Endothelial cell of umbilical vein (primary cell): ENCODE results near the gene RASGRF1. TPM values are rescaled to one million over a fixed set of nuclear protein-coding genes. Genes with fewer than 3 reads are reported as not detected.

Experiments
- BruUV-seq: library from RNA; stranded (reverse); fragments of 400-500 nt; replicated peaks from 2 replicates; lab custom pipeline; 2021; lab: Mats Ljungman, UMichigan
- CTCF ChIA-PET: fragments of 300-600, 350-600 bp; sonication (Branson Sonifier 250); formaldehyde crosslinking; loops from one replicate; lab custom pipeline; 2021; ENCODE audit warnings: antibody characterized with exemption, inconsistent platforms; lab: Charles Lee
- POLR2A ChIA-PET: fragments of 300-600, 350-600 bp; sonication (Branson Sonifier 250); formaldehyde crosslinking; loops from one replicate; lab custom pipeline; 2021; ENCODE audit warnings: antibody characterized with exemption, inconsistent platforms; lab: Charles Lee
- DNase-seq: peaks from one replicate; pipeline ENCODE4 v3.0.0-alpha.2; 2011; ENCODE audit warnings: low read depth, low spot score
- FAIRE-seq: peaks from 2 replicates; lab custom pipeline; 2011; peaks lifted over from hg19 to GRCh38; lab: Jason Lieb, UNC
- H2AFZ ChIP-seq: 2 replicates; pipeline ENCODE4 v1.6.0; 2012; ENCODE audit warnings: low read depth, low read length, control low read depth, inconsistent platforms
- H3K27ac ChIP-seq: 2 replicates; pipeline ENCODE4 v1.5.1; 2011; ENCODE audit warnings: low read depth, mild to moderate bottlenecking, control low read depth, low read length, moderate library complexity; ENCODE audit not compliant: insufficient read depth
- H3K27me3 ChIP-seq, 2 experiments: 2 replicates each; pipeline versions ENCODE4 v1.6.0 to v1.6.1; 2011; ENCODE audit warnings: low read length in 2 of 2, mixed read lengths in 1 of 2; ENCODE audit not compliant: control insufficient read depth in 2 of 2, insufficient read depth in 2 of 2
- H3K36me3 ChIP-seq, 2 experiments: 2 replicates in 1 of 2; 3 replicates in 1 of 2; pipeline ENCODE4 v1.5.1; 2011; ENCODE audit warnings: low read length in 2 of 2, mild to moderate bottlenecking in 1 of 2, moderate library complexity in 1 of 2; ENCODE audit not compliant: control insufficient read depth in 2 of 2, insufficient read depth in 2 of 2; ENCODE audit errors: extremely low read depth in 1 of 2
- H3K4me1 ChIP-seq: 3 replicates; pipeline ENCODE4 v1.5.1; 2011; ENCODE audit warnings: mild to moderate bottlenecking, low read length; ENCODE audit not compliant: control insufficient read depth, insufficient read depth; ENCODE audit errors: extremely low read depth
- H3K4me2 ChIP-seq: 2 replicates; pipeline ENCODE4 v1.6.1; 2011; ENCODE audit warnings: low read length, control low read depth, mixed read lengths; ENCODE audit not compliant: insufficient read depth
- H3K4me3 ChIP-seq, 3 experiments: fragments of 200-600 bp in 1 of 3; sonication (generic), shearing (Covaris generic) in 1 of 3; replicated peaks in 1 of 3; 2 replicates each; pipeline ENCODE4 v1.5.1; 2011 to 2016; ENCODE audit warnings: control low read depth in 3 of 3, low read length in 3 of 3, mild to moderate bottlenecking in 2 of 3, inconsistent platforms in 1 of 3, low read depth in 1 of 3, moderate library complexity in 1 of 3; ENCODE audit not compliant: insufficient read depth in 1 of 3
- H3K79me2 ChIP-seq: 2 replicates; pipeline ENCODE4 v1.6.0; 2012; ENCODE audit warnings: low read length, inconsistent platforms; ENCODE audit not compliant: control insufficient read depth, insufficient read depth
- H3K9ac ChIP-seq: replicated peaks from 2 replicates; pipeline ENCODE3; 2011; ENCODE audit warnings: low read length, control low read depth; ENCODE audit not compliant: insufficient read depth; ENCODE audit errors: extremely low read depth
- H3K9me1 ChIP-seq: replicated peaks from 3 replicates; pipeline ENCODE4 v1.6.0; 2011; ENCODE audit warnings: mild to moderate bottlenecking, low read length; ENCODE audit not compliant: control insufficient read depth, insufficient read depth; ENCODE audit errors: extremely low read depth
- H3K9me3 ChIP-seq: replicated peaks from 2 replicates; pipeline ENCODE4 v1.5.1; 2012; ENCODE audit warnings: low read length, inconsistent platforms; ENCODE audit not compliant: control insufficient read depth, insufficient read depth
- H4K20me1 ChIP-seq: replicated peaks from 2 replicates; pipeline ENCODE3; 2011; ENCODE audit warnings: mild to moderate bottlenecking, low read length; ENCODE audit not compliant: control insufficient read depth, insufficient read depth; ENCODE audit errors: extremely low read depth
- CTCF ChIP-seq, 2 donors: IDR thresholded peaks; 1 replicate in 1 of 2; 2 replicates in 1 of 2; pipeline ENCODE4 v1.5.1; 2011; ENCODE audit warnings: low read length in 2 of 2, mild to moderate bottlenecking in 2 of 2, moderate library complexity in 2 of 2, control low read depth in 1 of 2, inconsistent platforms in 1 of 2, low read depth in 1 of 2; ENCODE audit not compliant: insufficient read depth in 1 of 2; ENCODE audit errors: extremely low read depth in 1 of 2
- EZH2 ChIP-seq: IDR thresholded peaks from 2 replicates; pipeline ENCODE4 v1.6.1; 2012; ENCODE audit warnings: borderline replicate concordance, low read depth, mild to moderate bottlenecking, moderate library complexity, low read length, inconsistent platforms; ENCODE audit not compliant: severe bottlenecking
- FOS ChIP-seq: IDR thresholded peaks from 2 replicates; pipeline ENCODE4 v1.6.1; 2011; ENCODE audit warnings: mild to moderate bottlenecking, low read length, moderate library complexity, borderline replicate concordance; ENCODE audit not compliant: insufficient read depth
- GATA2 ChIP-seq: IDR thresholded peaks from 2 replicates; pipeline ENCODE4 v1.7.0; 2011; ENCODE audit warnings: low read depth, mild to moderate bottlenecking, moderate library complexity, mixed read lengths, low read length; ENCODE audit not compliant: insufficient read length, insufficient read depth
- JUN ChIP-seq: IDR thresholded peaks from 2 replicates; pipeline ENCODE4 v1.6.1; 2011; ENCODE audit warnings: borderline replicate concordance, low read depth; ENCODE audit not compliant: insufficient read length, insufficient read depth
- MAX ChIP-seq: IDR thresholded peaks from 2 replicates; pipeline ENCODE4 v1.6.1; 2011; ENCODE audit not compliant: insufficient read depth, insufficient read length
- MYC ChIP-seq: IDR thresholded peaks from one replicate; pipeline ENCODE4 v1.6.1; 2011; ENCODE audit warnings: mild to moderate bottlenecking, low read depth, low read length
- POLR2A ChIP-seq: IDR thresholded peaks from 2 replicates; pipeline ENCODE4 v1.6.1; 2012; ENCODE audit warnings: low read depth, mild to moderate bottlenecking, control low read depth, low read length
- POLR2AphosphoS5 ChIP-seq: IDR thresholded peaks from 2 replicates; pipeline ENCODE4 v1.6.1; 2012; ENCODE audit warnings: low read depth, mild to moderate bottlenecking, control low read depth, low read length, moderate library complexity; ENCODE audit not compliant: insufficient read depth
- dilution Hi-C: fragments of 300-500 bp; cut with MboI; formaldehyde crosslinking; loops from one replicate; pipeline ENCODE4 v1.15.0; 2019; ENCODE audit warnings: low sequenced_read_pairs; ENCODE audit not compliant: extremely low pct_ligation_motif_present
- intact Hi-C: fragments of 100-400 bp; cut with micrococcal nuclease; formaldehyde crosslinking; loops from one replicate; pipeline ENCODE4 v1.10.0; 2022
- polyA plus RNA-seq, 4 experiments: library from polyadenylated mRNA; depleted of rRNA in 3 of 4; stranded (reverse) in 3 of 4; unstranded in 1 of 4; fragments of >200 nt; gene quantifications; 2 replicates each; pipeline versions ENCODE4 v1.2.1 to v1.2.3, GENCODE V29; 2011 to 2012; ENCODE audit warnings: missing spikeins in 1 of 4
- total RNA-seq: library from RNA; stranded (reverse); gene quantifications from 2 replicates; pipeline ENCODE4 v1.2.3, GENCODE V29; 2021

RASGRF1 gene
- total and polyA plus RNA-seq, 2 donors (not counting 3 experiments of a cell fraction or from before 2014, with no cell fraction given): 0.04 TPM; not detected in 1

GRCh38 chr15:79059081-79059572 lies 31.5 kb downstream of the RASGRF1 start:
- H3K9ac ChIP-seq: no peak overlapping the region
- no peak overlapping the region for H3K27ac ChIP-seq
- H3K9me3 ChIP-seq: no peaks in the 10 kb centered on the region
- dilution Hi-C loops (no loop called here), intact Hi-C loops (no loop called here)
- ChIA-PET CTCF (no interaction called here), POLR2A (no interaction called here)
- H3K36me3 ChIP-seq: no peaks in the 10 kb centered on the region
- no peak overlapping the region for H2AFZ ChIP-seq
- BruUV-seq: no TSS peak
- no peak for TF ChIP-seq EZH2
- TF ChIP-seq JUN: no peak
- no peak for TF ChIP-seq POLR2AphosphoS5
- TF ChIP-seq CTCF (IDR thresholded peaks at IDR 0.05; ENCODE audit: extremely low read depth in 1 of 2, insufficient read depth in 1 of 2, low read depth in 1 of 2, low read length in 2 of 2): no peak
- FAIRE-seq (no peak), DNase-seq (no peak)
- no peaks in the 10 kb centered on the region for H3K79me2 ChIP-seq
- peaks cover under 1% of the 10 kb centered on the region for H4K20me1 ChIP-seq
- no peak overlapping the region for H3K4me2 ChIP-seq
- H3K9me1 ChIP-seq: no peaks in the 10 kb centered on the region
- no peaks in the 10 kb centered on the region for H3K4me1 ChIP-seq
- no peaks in the 10 kb centered on the region for H3K27me3 ChIP-seq
- H3K4me3 ChIP-seq: no peak overlapping the region

GRCh38 chr15:79058260-79058850 lies 32.2 kb downstream of the RASGRF1 start:
- BruUV-seq: no TSS peak

More at GRCh38 chr15:79058260-79058850, 32.2 kb downstream of the RASGRF1 start:
- ChIA-PET CTCF (no interaction called here), POLR2A (no interaction called here)
- H3K4me3 ChIP-seq: no peak overlapping the region
- H3K4me2 ChIP-seq: no peak overlapping the region
- TF ChIP-seq MAX (no peak), MYC (no peak), POLR2A (no peak), CTCF (IDR thresholded peaks at IDR 0.05; ENCODE audit: extremely low read depth in 1 of 2, insufficient read depth in 1 of 2, low read depth in 1 of 2, low read length in 2 of 2) (no peak), GATA2 (no peak), FOS (no peak), JUN (no peak), POLR2AphosphoS5 (no peak), EZH2 (no peak)
- intact Hi-C loops (no loop called here), dilution Hi-C loops (no loop called here)
- no peaks in the 10 kb centered on the region for H4K20me1 ChIP-seq
- H3K27ac ChIP-seq: no peak overlapping the region
- no peaks in the 10 kb centered on the region for H3K36me3 ChIP-seq
- no peak for FAIRE-seq
- no peaks in the 10 kb centered on the region for H3K9me3 ChIP-seq
- no peak for DNase-seq
- no peaks in the 10 kb centered on the region for H3K79me2 ChIP-seq
- H2AFZ ChIP-seq: no peak overlapping the region
- no peaks in the 10 kb centered on the region for H3K4me1 ChIP-seq
- H3K9me1 ChIP-seq: no peaks in the 10 kb centered on the region
- no peak overlapping the region for H3K9ac ChIP-seq
- no peaks in the 10 kb centered on the region for H3K27me3 ChIP-seq
